Stomach (tissue), 9 donors: ENCODE data around the gene KRTAP5-4. TPM values are rescaled to one million over a fixed set of nuclear protein-coding genes. Genes with fewer than 3 reads are reported as not detected.

ENCODE experiments used
- DNase-seq, 2 donors: peaks; one replicate each; pipeline versions ENCODE4 v3.0.0 to v3.0.0-alpha.2; 2013 to 2019
- H3K27ac ChIP-seq, 5 donors: fragments of 200-600 bp in 4 of 5; sonication (generic) in 4 of 5; one replicate each; pipeline ENCODE4 v1.5.1; 2013 to 2019; ENCODE audit warnings: mild to moderate bottlenecking in 1 of 5, moderate library complexity in 1 of 5
- H3K27me3 ChIP-seq, 3 donors: fragments of 200-600 bp; sonication (generic); one replicate each; pipeline ENCODE4 v1.5.1; 2017 to 2019; ENCODE audit warnings: mixed run types in 1 of 3
- H3K36me3 ChIP-seq, 4 donors: fragments of 200-600 bp; sonication (generic); 1 replicate in 3 of 4; 2 replicates in 1 of 4; pipeline ENCODE4 v1.5.1; 2016 to 2019
- H3K4me1 ChIP-seq, 4 donors: fragments of 200-600 bp; sonication (generic); one replicate each; pipeline ENCODE4 v1.5.1; 2016 to 2019
- H3K4me3 ChIP-seq, 4 donors: fragments of 200-600 bp; sonication (generic) in 3 of 4; one replicate each; pipeline ENCODE4 v1.5.1; 2016 to 2019; ENCODE audit warnings: mild to moderate bottlenecking in 1 of 4
- H3K9me3 ChIP-seq, 4 donors: fragments of 200-600 bp; sonication (generic); one replicate each; pipeline ENCODE4 v1.5.1; 2016 to 2019
- EP300 ChIP-seq: sonication (generic); formaldehyde crosslinking; IDR thresholded peaks from one replicate; pipeline ENCODE4 v1.6.1; 2017; ENCODE audit warnings: antibody characterized with exemption
- POLR2A ChIP-seq, 4 donors: fragments of 450-650 bp; IDR thresholded peaks; one replicate each; pipeline ENCODE4 v1.6.1; 2016; ENCODE audit warnings: antibody characterized with exemption in 4 of 4, control low read depth in 2 of 4, mild to moderate bottlenecking in 1 of 4, moderate library complexity in 1 of 4
- POLR2AphosphoS5 ChIP-seq, 3 donors: sonication (generic); formaldehyde crosslinking; IDR thresholded peaks; one replicate each; pipeline ENCODE4 v1.6.1; 2016; ENCODE audit warnings: antibody characterized with exemption in 3 of 3
- WGBS, 5 donors: extraction: QIAGEN DNeasy Blood & Tissue Kit in 3 of 5; methylation state at CpG; one replicate each; pipeline versions ENCODE4 v1.1.5 to v1.1.7; 2013 to 2018; 5-methylcytosine and 5-hydroxymethylcytosine counted together
- intact Hi-C: fragments of 100-400 bp; cut with DNase I; formaldehyde crosslinking; loops from one replicate; pipeline ENCODE4 v1.15.1; 2023; ENCODE audit warnings: low total_unique reads
- polyA plus RNA-seq, 3 donors: library from polyadenylated mRNA; stranded (reverse); fragments of 200-250 nt; gene quantifications; one replicate each; pipeline ENCODE4 v1.2.3, GENCODE V29; 2013
- total RNA-seq, 5 donors: library from RNA; depleted of rRNA; stranded (reverse); fragments of >200 nt; gene quantifications; one replicate each; pipeline versions ENCODE4 v1.1.0 to v1.2.3, GENCODE V29; 2014 to 2016
- TF ChIP-seq, protein P1 (sequence below), 7 experiments: fragments of 450-650 bp in 4 of 7; fragments of 200-600 bp in 3 of 7; sonication (generic) in 3 of 7; IDR thresholded peaks; one replicate each; pipeline ENCODE4 v1.5.1; 2016 to 2019; ENCODE audit warnings: antibody characterized with exemption in 7 of 7, control low read depth in 2 of 7, mild to moderate bottlenecking in 1 of 7
- donor health status: healthy with polysubstance abuse.
- donor health status: Bipolar disorder and iron deficiency.
- donor health status: healthy.

KRTAP5-4 gene
- total and polyA plus RNA-seq, 8 donors: not detected

DNA sequence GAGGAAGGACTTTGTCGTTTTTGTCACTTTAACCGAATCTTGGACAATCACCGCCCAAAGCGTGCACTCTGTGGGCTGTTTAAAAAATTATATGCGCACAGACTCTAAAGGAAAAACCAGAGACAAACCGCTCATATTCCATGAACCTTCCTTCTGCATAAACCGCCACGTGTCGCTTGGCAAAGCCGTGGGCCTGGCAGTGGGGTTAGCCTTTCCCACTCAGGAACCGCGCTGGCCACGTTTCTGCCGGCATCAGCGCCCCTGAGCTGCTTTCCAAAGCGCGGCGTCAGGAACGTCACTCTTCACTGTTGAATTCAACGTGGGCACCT, 30.5 kb upstream of the KRTAP5-4 start:
- H3K27ac ChIP-seq: no peak overlapping the region
- TF ChIP-seq, protein P1, sequence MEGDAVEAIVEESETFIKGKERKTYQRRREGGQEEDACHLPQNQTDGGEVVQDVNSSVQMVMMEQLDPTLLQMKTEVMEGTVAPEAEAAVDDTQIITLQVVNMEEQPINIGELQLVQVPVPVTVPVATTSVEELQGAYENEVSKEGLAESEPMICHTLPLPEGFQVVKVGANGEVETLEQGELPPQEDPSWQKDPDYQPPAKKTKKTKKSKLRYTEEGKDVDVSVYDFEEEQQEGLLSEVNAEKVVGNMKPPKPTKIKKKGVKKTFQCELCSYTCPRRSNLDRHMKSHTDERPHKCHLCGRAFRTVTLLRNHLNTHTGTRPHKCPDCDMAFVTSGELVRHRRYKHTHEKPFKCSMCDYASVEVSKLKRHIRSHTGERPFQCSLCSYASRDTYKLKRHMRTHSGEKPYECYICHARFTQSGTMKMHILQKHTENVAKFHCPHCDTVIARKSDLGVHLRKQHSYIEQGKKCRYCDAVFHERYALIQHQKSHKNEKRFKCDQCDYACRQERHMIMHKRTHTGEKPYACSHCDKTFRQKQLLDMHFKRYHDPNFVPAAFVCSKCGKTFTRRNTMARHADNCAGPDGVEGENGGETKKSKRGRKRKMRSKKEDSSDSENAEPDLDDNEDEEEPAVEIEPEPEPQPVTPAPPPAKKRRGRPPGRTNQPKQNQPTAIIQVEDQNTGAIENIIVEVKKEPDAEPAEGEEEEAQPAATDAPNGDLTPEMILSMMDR (IDR thresholded peaks at IDR 0.05): no peak
- TF ChIP-seq POLR2AphosphoS5 (IDR thresholded peaks at IDR 0.05) (no peak), POLR2A (IDR thresholded peaks at IDR 0.05) (no peak), EP300 (no peak)
- H3K36me3 ChIP-seq: no peaks in the 10 kb centered on the region
- DNase-seq: no peak
- peaks cover 0 to 44% (median 18%) of the 10 kb centered on the region in 3 donors for H3K27me3 ChIP-seq
- WGBS, 5 donors: 50 to 66% (median 53%) methylated on average over 17 to 20 of the region's 20 CpGs
- H3K4me3 ChIP-seq: no peak overlapping the region
- intact Hi-C loops: loop anchor here (10.0 kb wide), 1 partner anchor 502 kb away; no protein-coding TSS in a partner anchor
- H3K9me3 ChIP-seq: no peaks in the 10 kb centered on the region
- peaks cover 3 to 9% (median 4%) of the 10 kb centered on the region in 4 donors for H3K4me1 ChIP-seq

DNA sequence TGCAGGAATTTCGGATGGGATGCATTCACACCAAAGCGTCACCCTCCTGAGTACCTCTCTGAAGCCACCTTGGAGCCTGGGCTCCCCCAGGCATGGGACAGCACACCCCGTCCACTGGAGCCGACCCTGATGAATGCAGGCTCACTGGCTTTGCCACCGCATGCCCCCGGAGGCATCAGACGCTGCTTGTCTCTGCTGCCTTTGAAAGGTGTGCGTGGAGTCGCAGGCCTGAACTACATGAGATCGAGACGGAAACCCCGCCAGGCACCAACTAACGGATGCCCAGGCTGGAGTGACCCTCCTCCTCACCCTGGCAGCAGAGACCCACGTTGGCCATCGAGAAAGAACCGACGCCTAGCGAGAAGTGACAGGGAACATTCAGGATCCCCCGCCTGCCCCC, 30.1 kb upstream of the KRTAP5-4 start:
- H3K9me3 ChIP-seq: no peaks in the 10 kb centered on the region
- no peaks in the 10 kb centered on the region for H3K36me3 ChIP-seq
- TF ChIP-seq, protein P1 (IDR thresholded peaks at IDR 0.05): no peak
- TF ChIP-seq POLR2AphosphoS5 (IDR thresholded peaks at IDR 0.05): no peak
- H3K4me1 ChIP-seq: peaks cover 3 to 9% (median 4%) of the 10 kb centered on the region in 4 donors
- no peak overlapping the region for H3K27ac ChIP-seq
- H3K4me3 ChIP-seq: no peak overlapping the region
- peaks cover 0 to 44% (median 18%) of the 10 kb centered on the region in 3 donors for H3K27me3 ChIP-seq
- DNase-seq: no peak
- WGBS, 5 donors: 79 to 84% (median 81%) methylated on average over 13 to 19 of the region's 19 CpGs
- intact Hi-C loops: loop anchor here (10.0 kb wide), 1 partner anchor 503 kb away; no protein-coding TSS in a partner anchor

DNA sequence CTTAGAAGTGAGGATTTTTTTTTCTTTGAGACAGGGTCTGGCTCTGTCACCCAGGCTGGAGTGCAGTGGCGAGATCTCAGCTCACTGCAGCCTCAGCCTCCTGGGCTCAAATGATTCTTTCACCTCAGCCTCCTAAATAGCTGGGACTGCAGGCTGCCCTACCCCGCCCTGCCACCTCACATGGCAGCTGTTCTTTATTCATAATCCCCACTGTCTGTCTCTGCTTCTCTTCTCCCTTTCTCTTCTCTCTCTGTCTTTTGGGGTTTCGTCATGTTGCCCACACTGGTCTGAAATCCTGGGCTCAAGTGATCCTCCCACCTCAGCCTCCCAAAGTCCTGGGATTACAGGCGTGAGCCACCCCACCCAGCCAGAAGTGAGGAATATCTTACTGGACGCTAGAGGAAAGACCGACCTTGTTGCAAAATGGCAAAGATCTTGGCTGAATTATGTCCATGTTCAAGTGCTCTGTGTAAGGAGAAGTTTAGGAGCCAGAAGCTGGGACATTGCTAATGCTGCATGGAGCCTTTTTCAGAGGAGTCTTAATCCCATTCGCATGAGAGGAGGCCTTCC, 29.6 kb upstream of the KRTAP5-4 start:
- 80 to 91% (median 84%) methylated on average over 7 of the region's 7 CpGs for WGBS, 5 donors
- no peak overlapping the region for H3K27ac ChIP-seq
- intact Hi-C loops: loop anchor here (10.0 kb wide), 1 partner anchor 503 kb away; no protein-coding TSS in a partner anchor
- no peaks in the 10 kb centered on the region for H3K36me3 ChIP-seq
- peaks cover 0 to 40% (median 16%) of the 10 kb centered on the region in 3 donors for H3K27me3 ChIP-seq
- no peak overlapping the region for H3K4me3 ChIP-seq
- DNase-seq: no peak
- no peaks in the 10 kb centered on the region for H3K9me3 ChIP-seq
- TF ChIP-seq, protein P1 (IDR thresholded peaks at IDR 0.05): no peak
- TF ChIP-seq POLR2AphosphoS5 (IDR thresholded peaks at IDR 0.05) (no peak), EP300 (no peak), POLR2A (IDR thresholded peaks at IDR 0.05) (no peak)
- H3K4me1 ChIP-seq: peaks cover 3 to 9% (median 4%) of the 10 kb centered on the region in 4 donors

DNA sequence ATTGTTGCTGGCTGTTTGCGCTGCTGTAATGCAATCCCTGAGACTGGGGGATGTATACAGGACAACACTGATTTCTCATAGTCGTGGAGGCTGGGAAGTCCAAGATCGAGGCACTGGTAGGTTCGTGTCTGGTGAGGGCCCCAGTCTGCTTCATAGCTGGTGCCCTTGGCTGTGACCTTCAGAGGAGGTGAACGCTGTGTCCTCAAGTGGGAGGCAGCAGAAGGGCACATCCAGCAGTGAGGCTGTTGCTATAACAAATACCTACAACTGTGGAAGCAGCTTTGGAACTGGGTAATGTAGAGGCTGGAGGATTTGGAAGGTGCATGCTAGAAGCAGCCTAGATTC, 29.0 kb upstream of the KRTAP5-4 start:
- 66 to 70% (median 68%) methylated on average over 5 of the region's 5 CpGs for WGBS, 5 donors
- Histone ChIP-seq H3K4me1 (peaks cover 3 to 9% (median 4%) of the 10 kb centered on the region in 4 donors), H3K27me3 (peaks cover 0 to 34% (median 10%) of the 10 kb centered on the region in 3 donors), H3K36me3 (no peaks in the 10 kb centered on the region), H3K4me3 (no peak overlapping the region), H3K9me3 (no peaks in the 10 kb centered on the region), H3K27ac (no peak overlapping the region)
- no peak for DNase-seq
- TF ChIP-seq EP300 (no peak), POLR2A (IDR thresholded peaks at IDR 0.05) (no peak), POLR2AphosphoS5 (IDR thresholded peaks at IDR 0.05) (no peak)
- TF ChIP-seq, protein P1 (IDR thresholded peaks at IDR 0.05): no peak
- intact Hi-C loops: loop anchor here (10.0 kb wide), 1 partner anchor 504 kb away; no protein-coding TSS in a partner anchor
